Esophagus muscularis mucosa (tissue), 4 donors: ENCODE data around the gene MRPL11. TPM values are rescaled to one million over a fixed set of nuclear protein-coding genes. Genes with fewer than 3 reads are reported as not detected.

ENCODE experiments used
- DNase-seq: peaks from one replicate; pipeline ENCODE4 v3.0.0-alpha.2; 2017; ENCODE audit errors: extremely low spot score
- H3K27ac ChIP-seq, 4 donors: fragments of 200-600 bp; sonication (generic); replicated peaks in 1 of 4; 1 replicate in 3 of 4; 2 replicates in 1 of 4; pipeline ENCODE4 v1.5.1; 2016 to 2019; ENCODE audit warnings: mild to moderate bottlenecking in 1 of 4
- H3K27me3 ChIP-seq, 4 donors: fragments of 200-600 bp; sonication (generic); one replicate each; pipeline versions ENCODE4 v1.5.1 to v1.6.0; 2016 to 2019
- H3K36me3 ChIP-seq, 4 donors: fragments of 200-600 bp; sonication (generic); one replicate each; pipeline ENCODE4 v1.5.1; 2016 to 2019
- H3K4me1 ChIP-seq, 4 donors: fragments of 200-600 bp; sonication (generic); one replicate each; pipeline ENCODE4 v1.5.1; 2016 to 2019
- H3K4me3 ChIP-seq, 4 donors: fragments of 200-600 bp; sonication (generic); 1 replicate in 2 of 4; 2 replicates in 2 of 4; pipeline ENCODE4 v1.5.1; 2016 to 2019; ENCODE audit warnings: mild to moderate bottlenecking in 4 of 4, moderate library complexity in 1 of 4
- H3K9me3 ChIP-seq, 4 donors: fragments of 200-600 bp; sonication (generic); 1 replicate in 3 of 4; 2 replicates in 1 of 4; pipeline ENCODE4 v1.5.1; 2016 to 2019
- CTCF ChIP-seq, 3 experiments: fragments of 200-600 bp in 2 of 3; fragments of 450-650 bp in 1 of 3; sonication (generic) in 2 of 3; IDR thresholded peaks; one replicate each; pipeline ENCODE4 v1.5.1; 2017 to 2019; ENCODE audit warnings: antibody characterized with exemption in 3 of 3, mild to moderate bottlenecking in 2 of 3, moderate library complexity in 1 of 3
- EP300 ChIP-seq: sonication (generic); formaldehyde crosslinking; IDR thresholded peaks from one replicate; pipeline ENCODE4 v1.6.1; 2017; ENCODE audit warnings: antibody characterized with exemption
- POLR2A ChIP-seq: fragments of 450-650 bp; IDR thresholded peaks from one replicate; pipeline ENCODE4 v1.6.1; 2017; ENCODE audit warnings: antibody characterized with exemption, moderate library complexity, mild to moderate bottlenecking, low read depth
- POLR2AphosphoS5 ChIP-seq, 2 donors: sonication (generic); formaldehyde crosslinking; IDR thresholded peaks; one replicate each; pipeline ENCODE4 v1.6.1; 2017; ENCODE audit warnings: antibody characterized with exemption in 2 of 2
- WGBS: methylation state at CpG from one replicate; pipeline ENCODE4 v1.1.5; 2018; 5-methylcytosine and 5-hydroxymethylcytosine counted together
- intact Hi-C: fragments of 100-400 bp; cut with DNase I; formaldehyde crosslinking; loops from one replicate; pipeline ENCODE4 v1.15.1; 2023
- total RNA-seq, 4 donors: library from RNA; depleted of rRNA; stranded (reverse); fragments of >200 nt; gene quantifications; one replicate each; pipeline versions ENCODE4 v1.1.0 to v1.2.1, GENCODE V29; 2016

MRPL11 gene
- total RNA-seq, 4 donors from 2014 or later = 46.1 to 51.5 (median 48.7) TPM

- no peaks in the 10 kb centered on the region for H3K36me3 ChIP-seq
- no peak overlapping the region for H3K27ac ChIP-seq
- intact Hi-C loops = no loop called here
- no peaks in the 10 kb centered on the region for H3K27me3 ChIP-seq
- TF ChIP-seq CTCF (IDR thresholded peaks at IDR 0.05) = no peak
- H3K9me3 ChIP-seq = no peaks in the 10 kb centered on the region
- no peak overlapping the region for H3K4me3 ChIP-seq
- DNase-seq = no peak
- 50% methylated on average over 6 of the region's 6 CpGs for WGBS
- H3K4me1 ChIP-seq = no peaks in the 10 kb centered on the region
Observed at GRCh38 chr11:66454247-66454646, 15.6 kb upstream of the MRPL11 start.

GRCh38 chr11:66451663-66452062 lies 13.0 kb upstream of the MRPL11 start:
- H3K9me3 ChIP-seq = no peaks in the 10 kb centered on the region
- WGBS = 82% methylated on average over 4 of the region's 4 CpGs
- H3K27me3 ChIP-seq = no peaks in the 10 kb centered on the region
- intact Hi-C loops = no loop called here
- no peak for TF ChIP-seq POLR2AphosphoS5 (IDR thresholded peaks at IDR 0.05)
- no peak for TF ChIP-seq POLR2A
- H3K27ac ChIP-seq = no peak overlapping the region
- H3K4me3 ChIP-seq = no peak overlapping the region
- H3K36me3 ChIP-seq = no peaks in the 10 kb centered on the region
- DNase-seq = no peak
- H3K4me1 ChIP-seq = no peaks in the 10 kb centered on the region

GRCh38 chr11:66450560-66450959 lies 11.9 kb upstream of the MRPL11 start:
- no peaks in the 10 kb centered on the region for H3K9me3 ChIP-seq
- intact Hi-C loops = no loop called here
- 59% methylated on average over 4 of the region's 4 CpGs for WGBS
- H3K36me3 ChIP-seq = no peaks in the 10 kb centered on the region
- TF ChIP-seq POLR2AphosphoS5 (IDR thresholded peaks at IDR 0.05) (no peak), POLR2A (no peak), CTCF (IDR thresholded peaks at IDR 0.05) (no peak), EP300 (no peak)
- no peak for DNase-seq
- H3K27ac ChIP-seq = no peak overlapping the region
- no peak overlapping the region for H3K4me3 ChIP-seq
- no peaks in the 10 kb centered on the region for H3K27me3 ChIP-seq
- H3K4me1 ChIP-seq = no peaks in the 10 kb centered on the region

DNA sequence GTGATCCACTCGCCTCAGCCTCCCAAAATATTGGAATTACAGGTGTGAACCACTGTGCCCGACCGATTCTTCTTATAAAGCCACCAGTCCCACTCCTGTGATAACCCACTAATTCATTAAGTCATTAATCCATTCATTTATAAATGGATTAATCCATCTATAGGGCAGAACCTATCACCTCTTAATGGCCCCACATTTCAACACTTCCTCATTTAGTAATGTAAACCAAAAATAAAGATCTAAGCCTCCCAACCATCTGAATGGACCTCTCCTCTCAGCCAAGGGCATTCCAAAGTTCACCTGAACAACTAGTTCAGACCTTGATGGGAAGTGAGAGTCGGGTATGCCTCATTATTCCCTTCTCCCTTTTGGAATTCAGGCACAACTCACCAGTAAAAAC lies 9.9 kb upstream of the MRPL11 start:
- DNase-seq = no peak
- no peaks in the 10 kb centered on the region for H3K36me3 ChIP-seq
- H3K4me1 ChIP-seq = no peaks in the 10 kb centered on the region
- H3K4me3 ChIP-seq = no peak overlapping the region
- 78% methylated on average over 4 of the region's 4 CpGs for WGBS
- no peaks in the 10 kb centered on the region for H3K27me3 ChIP-seq
- no peak overlapping the region for H3K27ac ChIP-seq
- intact Hi-C loops = no loop called here
- H3K9me3 ChIP-seq = peaks cover 0 to 3% (median under 1%) of the 10 kb centered on the region in 4 donors
- TF ChIP-seq POLR2AphosphoS5 (IDR thresholded peaks at IDR 0.05) (no peak), EP300 (no peak), CTCF (IDR thresholded peaks at IDR 0.05) (no peak), POLR2A (no peak)

GRCh38 chr11:66447012-66447411 lies 8.4 kb upstream of the MRPL11 start:
- TF ChIP-seq CTCF (IDR thresholded peaks at IDR 0.05) (no peak), POLR2AphosphoS5 (IDR thresholded peaks at IDR 0.05) (no peak), EP300 (no peak), POLR2A (no peak)
- intact Hi-C loops = no loop called here
- DNase-seq = no peak
- no peak overlapping the region for H3K4me3 ChIP-seq
- H3K9me3 ChIP-seq = peaks cover 0 to 12% (median 3%) of the 10 kb centered on the region in 4 donors
- no peaks in the 10 kb centered on the region for H3K27me3 ChIP-seq
- no peaks in the 10 kb centered on the region for H3K4me1 ChIP-seq
- H3K36me3 ChIP-seq = no peaks in the 10 kb centered on the region
- no peak overlapping the region for H3K27ac ChIP-seq
